ENCODE results near the gene USP35. TPM values are rescaled to one million over a fixed set of nuclear protein-coding genes. Genes with fewer than 3 reads are reported as not detected.
A peak's percentile ranks its signal among the peaks of the same experiment; 100 is the strongest.

Gene USP35
- total RNA-seq, 1 experiment from 2014 or later, result 5.6 TPM

DNA sequence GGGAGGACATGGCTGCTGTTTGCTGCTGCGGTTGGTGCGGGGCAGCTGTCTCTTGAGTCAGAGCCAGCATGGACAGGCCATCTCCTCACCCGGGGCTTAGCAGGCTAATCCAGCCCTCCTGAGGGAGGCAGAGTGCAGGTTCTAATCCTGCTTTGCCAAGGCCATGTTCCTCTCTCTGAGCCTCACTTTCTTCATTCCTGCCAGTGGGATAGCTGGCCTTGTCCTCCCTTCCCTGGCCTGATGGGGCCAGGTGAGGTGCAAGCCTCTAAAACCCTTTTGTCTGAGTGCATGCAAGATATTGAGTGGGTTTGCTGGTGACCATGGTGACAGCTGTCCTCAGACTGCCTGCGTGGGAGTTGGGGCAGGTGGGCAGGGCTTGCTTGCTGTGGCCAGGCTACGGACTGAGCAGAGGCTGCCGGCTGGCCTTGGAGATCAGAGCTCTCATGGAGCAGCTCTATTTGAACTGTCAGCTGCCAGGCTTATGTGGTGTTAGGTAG lies 3.6 kb downstream of the USP35 start:
- in situ Hi-C loops (cut with HindIII; ENCODE audit: low pct_unique_long_range_greater_than_20kb, low sequenced_read_pairs), result no loop called here

DNA sequence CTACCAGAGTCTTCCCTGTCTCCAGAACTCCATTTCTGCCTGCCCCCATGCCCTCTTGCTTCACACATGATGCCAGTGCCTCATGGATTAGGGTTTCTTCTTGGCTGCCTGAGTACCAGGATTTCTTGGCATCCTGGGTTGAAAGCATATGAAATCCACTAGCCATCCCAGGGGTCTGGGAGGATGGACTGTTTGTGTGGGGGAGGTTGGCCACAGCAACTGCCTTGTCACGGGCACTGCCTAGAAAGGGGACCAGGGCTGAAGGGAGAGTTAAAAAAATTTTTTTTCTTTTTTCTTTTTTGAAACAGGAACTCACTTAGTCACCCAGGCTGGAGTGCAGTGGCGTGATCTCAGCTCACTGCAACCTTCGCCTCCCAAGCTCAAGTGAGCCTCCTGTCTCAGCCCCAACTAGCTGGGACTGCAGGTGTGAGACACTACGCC lies 4.2 kb downstream of the USP35 start:
- in situ Hi-C loops (cut with HindIII; ENCODE audit: low pct_unique_long_range_greater_than_20kb, low sequenced_read_pairs), result no loop called here
- no peak for DNase-seq (ENCODE audit: low read depth, low spot score)

More for the DNA sequence above, 3.6 kb downstream of the USP35 start:
- DNase-seq (ENCODE audit: low read depth, low spot score), result no peak

DNA sequence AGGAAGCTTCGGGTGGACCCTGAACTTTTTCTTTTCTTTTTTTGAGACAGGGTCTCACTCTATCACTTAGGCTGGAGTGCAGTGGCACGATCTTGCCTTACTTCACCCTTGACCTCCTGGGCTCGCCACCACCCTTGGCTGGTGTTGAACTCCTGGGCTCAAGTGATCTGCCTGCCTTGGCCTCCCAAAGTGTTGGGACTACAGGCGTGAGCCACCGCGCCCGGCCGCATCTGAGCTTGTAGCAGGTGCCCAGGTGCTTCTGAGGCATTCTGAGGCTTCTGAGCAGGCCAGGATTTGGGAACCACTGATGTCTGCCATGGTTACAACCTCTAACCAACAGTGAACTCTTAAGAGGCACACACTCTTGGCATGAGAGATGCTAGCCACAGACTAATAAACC lies 5.1 kb downstream of the USP35 start:
- DNase-seq (ENCODE audit: low read depth, low spot score), result no peak
- in situ Hi-C loops (cut with HindIII; ENCODE audit: low pct_unique_long_range_greater_than_20kb, low sequenced_read_pairs), result no loop called here

DNA sequence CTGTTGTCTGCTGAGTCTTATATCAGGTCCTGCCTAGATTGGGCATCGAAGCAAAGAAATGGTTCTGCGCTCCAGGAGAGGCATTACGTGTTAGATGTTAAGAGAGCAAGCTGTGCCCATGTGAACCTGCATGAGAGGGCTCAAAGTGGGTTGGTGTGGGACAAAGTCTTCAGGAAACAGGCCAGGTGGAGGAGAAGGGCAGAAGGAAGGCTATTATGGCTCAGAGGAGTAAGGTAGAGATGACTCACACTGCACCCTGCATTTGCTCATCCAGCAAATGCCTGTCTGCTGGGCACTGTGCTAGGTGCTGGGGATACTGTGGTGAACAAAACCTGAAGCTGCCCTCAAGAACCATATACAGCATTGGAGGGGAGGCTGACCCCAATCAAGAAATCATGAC lies 5.8 kb downstream of the USP35 start:
- in situ Hi-C loops (cut with HindIII; ENCODE audit: low pct_unique_long_range_greater_than_20kb, low sequenced_read_pairs), result no loop called here
- DNase-seq (ENCODE audit: low read depth, low spot score), result no peak

DNA sequence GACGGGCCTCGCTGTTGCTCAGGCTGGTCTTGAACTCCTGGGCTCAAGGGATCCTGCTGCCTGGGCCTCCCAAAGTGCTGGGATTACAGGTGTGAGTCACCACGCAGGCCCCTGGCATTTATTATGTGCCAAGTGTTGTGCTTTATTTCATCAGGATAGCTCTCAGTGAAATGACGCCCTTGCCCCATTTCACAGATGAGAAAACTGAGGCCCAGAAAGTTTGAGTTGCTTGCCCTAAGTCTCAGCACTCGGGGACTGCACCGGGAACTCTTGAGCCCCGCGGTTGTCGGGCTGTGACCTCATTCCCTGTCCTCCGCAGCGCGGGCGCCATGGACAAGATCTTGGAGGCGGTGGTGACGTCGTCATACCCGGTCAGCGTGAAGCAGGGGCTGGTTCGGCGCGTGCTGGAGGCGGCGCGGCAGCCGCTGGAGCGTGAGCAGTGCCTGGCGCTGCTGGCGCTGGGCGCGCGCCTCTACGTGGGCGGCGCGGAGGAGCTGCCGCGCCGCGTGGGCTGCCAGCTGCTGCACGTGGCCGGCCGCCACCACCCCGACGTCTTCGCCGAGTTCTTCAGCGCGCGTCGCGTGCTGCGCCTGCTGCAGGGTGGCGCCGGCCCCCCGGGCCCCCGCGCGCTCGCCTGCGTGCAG lies 7.3 kb downstream of the USP35 start:
- in situ Hi-C loops (cut with HindIII; ENCODE audit: low pct_unique_long_range_greater_than_20kb, low sequenced_read_pairs), result no loop called here
- no peak for DNase-seq (ENCODE audit: low read depth, low spot score)

DNA sequence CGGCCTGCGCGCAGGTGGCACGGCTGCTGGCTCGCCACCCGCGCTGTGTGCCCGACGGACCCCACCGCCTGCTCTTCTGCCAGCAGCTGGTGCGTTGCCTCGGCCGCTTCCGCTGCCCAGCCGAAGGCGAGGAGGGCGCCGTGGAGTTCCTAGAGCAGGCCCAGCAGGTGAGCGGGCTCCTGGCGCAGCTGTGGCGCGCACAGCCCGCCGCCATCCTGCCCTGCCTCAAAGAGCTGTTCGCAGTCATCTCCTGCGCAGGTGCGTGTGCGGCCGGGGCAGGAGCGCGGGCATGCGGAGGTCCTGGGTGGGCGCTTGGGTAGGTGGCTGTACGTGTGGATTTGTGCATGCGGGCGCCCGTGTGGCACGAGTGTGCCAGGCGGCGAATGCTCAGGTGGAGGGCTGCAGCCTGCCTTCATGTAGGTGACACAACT lies 8.0 kb downstream of the USP35 start:
- no peak for DNase-seq (ENCODE audit: low read depth, low spot score)
- in situ Hi-C loops (cut with HindIII; ENCODE audit: low pct_unique_long_range_greater_than_20kb, low sequenced_read_pairs), result no loop called here

DNA sequence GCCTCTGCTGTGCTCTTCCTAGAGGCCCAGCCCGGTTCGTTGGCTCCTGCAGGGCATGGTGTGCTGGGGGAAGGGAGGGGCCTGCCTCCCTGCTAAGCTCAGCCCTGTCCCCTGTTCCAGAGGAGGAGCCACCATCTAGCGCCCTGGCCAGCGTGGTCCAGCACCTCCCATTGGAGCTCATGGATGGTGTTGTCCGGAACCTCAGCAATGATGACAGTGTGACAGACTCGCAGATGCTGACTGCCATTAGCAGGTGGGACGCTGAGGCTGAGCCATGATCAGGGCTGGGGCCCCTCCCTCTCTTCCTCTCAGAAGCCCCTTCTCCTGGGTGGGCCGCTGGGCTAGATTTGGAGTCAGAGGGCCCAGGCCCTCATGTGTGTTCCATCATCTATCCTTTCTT lies 9.1 kb downstream of the USP35 start:
- in situ Hi-C loops (cut with HindIII; ENCODE audit: low pct_unique_long_range_greater_than_20kb, low sequenced_read_pairs), result no loop called here
- DNase-seq (ENCODE audit: low read depth, low spot score), result no peak

DNA sequence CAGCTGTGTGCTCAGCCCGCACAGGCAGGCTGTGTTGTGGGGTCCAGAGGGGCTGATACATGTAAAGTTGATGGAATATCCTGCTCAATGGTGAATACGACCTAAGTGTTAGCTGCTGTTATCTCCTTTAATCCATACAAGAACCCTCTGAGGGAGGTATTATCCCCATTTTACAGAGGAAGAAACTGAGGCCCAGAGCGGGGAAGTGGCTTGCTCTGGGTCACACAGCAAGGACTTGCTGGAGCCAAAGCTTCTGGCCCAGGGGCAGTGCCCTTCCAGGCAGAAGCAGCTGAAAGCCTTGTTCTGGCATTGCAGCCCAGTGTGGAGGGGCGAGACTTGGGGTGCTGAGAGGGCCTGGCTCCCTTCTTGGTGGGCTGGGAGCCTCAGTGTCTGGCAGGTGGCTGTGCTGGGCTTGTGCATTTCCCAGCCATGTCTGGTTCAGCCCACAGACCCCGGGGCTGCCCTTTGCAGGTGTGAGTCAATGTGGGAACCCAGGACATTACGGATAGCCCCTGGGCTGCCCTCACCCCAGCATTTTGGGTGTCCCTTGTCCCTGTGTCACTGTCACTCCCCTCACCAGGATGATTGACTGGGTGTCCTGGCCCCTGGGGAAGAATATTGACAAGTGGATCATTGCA lies 10.4 kb downstream of the USP35 start:
- DNase-seq (ENCODE audit: low read depth, low spot score), result no peak
- in situ Hi-C loops (cut with HindIII; ENCODE audit: low pct_unique_long_range_greater_than_20kb, low sequenced_read_pairs), result no loop called here

DNA sequence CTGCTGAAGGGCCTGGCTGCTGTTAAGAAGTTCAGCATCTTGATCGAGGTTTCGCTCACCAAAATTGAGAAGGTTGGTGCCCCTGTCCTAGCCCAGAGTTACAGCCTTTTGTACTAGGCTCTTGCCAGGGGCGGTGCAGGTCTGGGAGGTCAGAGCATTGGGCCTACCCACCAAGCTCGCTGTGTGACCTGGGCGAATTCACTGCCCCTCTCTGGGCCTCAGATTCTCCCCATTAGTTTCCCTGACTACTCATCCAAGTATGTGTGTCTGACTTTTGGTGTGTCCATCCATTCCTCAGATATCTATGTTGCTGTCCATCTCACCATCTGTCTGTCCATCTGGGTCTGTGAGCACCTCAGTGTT lies 10.9 kb downstream of the USP35 start:
- DNase-seq (ENCODE audit: low read depth, low spot score), result no peak
- in situ Hi-C loops (cut with HindIII; ENCODE audit: low pct_unique_long_range_greater_than_20kb, low sequenced_read_pairs), result no loop called here

DNA sequence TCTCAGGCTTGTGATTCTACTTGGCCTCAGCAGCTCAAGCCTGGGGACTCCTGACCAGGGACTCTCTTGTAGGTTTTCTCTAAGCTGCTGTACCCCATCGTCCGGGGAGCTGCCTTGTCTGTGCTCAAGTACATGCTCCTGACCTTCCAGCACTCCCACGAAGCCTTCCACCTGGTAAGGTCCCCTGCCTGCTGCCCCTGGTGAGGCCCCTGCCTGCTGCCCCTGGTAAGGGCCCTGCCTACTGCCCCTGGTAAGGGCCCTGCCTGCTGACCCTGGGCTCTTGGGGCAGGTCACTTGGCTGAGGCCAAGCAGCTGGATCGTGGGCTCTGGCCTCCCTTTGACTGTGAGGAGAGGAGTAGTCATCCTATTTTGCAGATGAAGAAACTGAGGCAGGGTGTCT lies 11.3 kb downstream of the USP35 start:
- no peak for DNase-seq (ENCODE audit: low read depth, low spot score)
- in situ Hi-C loops (cut with HindIII; ENCODE audit: low pct_unique_long_range_greater_than_20kb, low sequenced_read_pairs), result no loop called here

DNA sequence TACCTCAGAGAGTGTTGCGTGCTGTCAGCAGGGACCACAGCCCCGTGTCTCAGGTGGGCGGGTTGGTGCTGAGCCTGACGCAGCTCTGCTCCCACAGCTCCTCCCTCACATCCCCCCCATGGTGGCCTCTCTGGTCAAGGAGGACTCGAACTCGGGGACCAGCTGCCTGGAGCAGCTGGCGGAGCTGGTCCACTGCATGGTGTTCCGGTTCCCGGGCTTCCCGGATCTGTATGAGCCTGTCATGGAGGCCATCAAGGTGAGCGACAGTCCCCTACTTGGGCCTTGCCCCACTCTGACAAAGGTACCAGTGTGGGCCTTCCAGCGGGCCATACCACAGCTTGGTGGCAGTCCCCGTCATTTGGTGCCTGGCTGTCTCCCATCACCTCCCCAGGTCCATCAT lies 11.8 kb downstream of the USP35 start:
- in situ Hi-C loops (cut with HindIII; ENCODE audit: low pct_unique_long_range_greater_than_20kb, low sequenced_read_pairs), result no loop called here
- DNase-seq (ENCODE audit: low read depth, low spot score), result no peak

DNA sequence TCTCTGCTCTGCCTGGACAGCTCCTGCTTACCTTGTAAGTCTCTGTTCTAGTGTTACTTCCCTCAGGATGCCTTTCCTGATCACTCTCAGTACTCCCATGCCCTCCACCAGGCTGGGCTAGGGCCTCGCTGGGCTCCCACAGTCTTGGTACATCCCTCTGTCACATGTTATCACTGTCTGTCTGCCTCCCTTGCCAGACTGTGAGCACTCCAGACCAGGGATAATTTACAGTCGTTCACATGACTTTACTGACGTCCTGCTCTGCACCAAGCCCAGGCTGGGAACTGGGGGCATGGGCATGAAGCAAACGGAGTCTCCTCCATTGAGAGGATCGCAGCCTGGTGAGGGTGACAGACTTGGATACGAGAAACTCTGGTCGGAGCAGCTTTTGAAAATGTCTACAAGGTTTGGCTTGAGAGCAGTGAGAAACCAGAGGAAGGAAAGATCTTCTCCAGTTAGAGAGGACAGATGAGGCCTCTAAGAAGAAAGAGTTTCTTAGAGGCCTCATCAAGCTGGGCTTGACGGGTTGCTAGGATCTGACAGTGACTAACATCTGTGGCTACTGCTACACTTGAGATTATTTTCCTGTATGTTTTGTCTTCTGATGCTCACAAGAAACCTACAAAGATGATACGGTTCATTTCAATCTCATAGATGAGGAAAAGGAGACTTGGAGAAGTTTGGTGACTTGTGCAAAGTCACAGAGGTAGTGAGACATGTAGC lies 12.5 kb downstream of the USP35 start:
- in situ Hi-C loops (cut with HindIII; ENCODE audit: low pct_unique_long_range_greater_than_20kb, low sequenced_read_pairs), result no loop called here
- DNase-seq (ENCODE audit: low read depth, low spot score), result peak; percentile 51

DNA sequence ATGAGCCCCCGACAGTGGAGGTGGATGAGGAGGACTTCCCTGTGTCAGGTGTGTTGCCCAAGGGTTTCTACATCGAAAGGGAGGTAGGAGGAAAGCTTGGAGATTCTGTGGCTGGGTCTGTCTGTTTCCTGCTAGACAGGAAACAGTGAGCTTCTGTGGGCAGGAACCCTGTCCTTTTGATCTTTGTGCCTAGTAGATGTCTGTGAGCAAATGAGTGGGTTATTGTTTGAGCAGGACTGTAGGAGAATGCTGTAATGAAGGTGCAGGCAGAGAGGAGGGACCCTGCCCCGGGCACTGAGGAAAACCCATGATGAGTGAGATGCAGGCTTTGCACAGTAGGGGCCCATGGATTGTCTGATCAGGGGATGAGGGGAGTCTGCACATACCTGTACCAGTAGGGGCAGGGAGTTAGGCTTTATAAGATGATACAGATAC lies 14.0 kb downstream of the USP35 start:
- DNase-seq (ENCODE audit: low read depth, low spot score), result peak; percentile 29
- in situ Hi-C loops (cut with HindIII; ENCODE audit: low pct_unique_long_range_greater_than_20kb, low sequenced_read_pairs), result no loop called here

DNA sequence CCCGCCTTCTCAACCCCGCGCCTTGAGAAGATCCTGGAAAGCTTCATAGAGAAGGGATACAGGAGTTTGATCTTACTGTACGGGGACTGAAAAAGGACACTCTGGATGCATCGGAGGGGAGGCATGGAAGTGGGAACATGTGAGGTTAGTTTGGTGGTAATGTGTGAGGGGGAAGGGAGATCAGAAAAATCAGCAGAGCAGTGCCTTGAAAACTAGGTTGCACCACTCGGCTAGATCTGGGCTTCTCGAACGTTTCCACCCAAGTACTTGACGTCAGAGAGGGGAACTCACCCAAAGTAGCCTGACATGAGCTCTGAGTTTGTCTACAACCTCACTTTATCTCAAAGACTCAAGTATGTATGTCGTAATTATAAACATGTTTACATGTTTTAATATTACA lies 14.5 kb downstream of the USP35 start:
- in situ Hi-C loops (cut with HindIII; ENCODE audit: low pct_unique_long_range_greater_than_20kb, low sequenced_read_pairs), result no loop called here
- DNase-seq (ENCODE audit: low read depth, low spot score), result no peak

DNA sequence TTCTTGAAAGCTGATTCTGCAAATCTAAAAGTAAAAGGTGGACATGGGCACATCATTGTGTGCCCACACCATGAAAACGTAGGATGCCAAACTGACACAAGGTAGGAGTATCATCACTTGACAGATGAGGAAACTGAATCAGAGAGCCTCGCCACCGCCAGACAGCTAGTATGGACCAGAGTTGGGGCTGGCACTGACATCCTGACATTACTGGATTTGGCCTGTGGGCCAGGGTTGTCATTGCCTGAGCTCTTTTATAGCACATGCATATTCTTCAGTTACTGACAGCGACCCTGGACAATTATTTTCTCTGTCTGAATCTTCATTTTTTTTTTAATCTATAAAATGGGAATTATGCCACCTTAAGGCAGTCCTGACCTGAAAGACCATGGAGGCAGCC lies 16.5 kb downstream of the USP35 start:
- in situ Hi-C loops (cut with HindIII; ENCODE audit: low pct_unique_long_range_greater_than_20kb, low sequenced_read_pairs), result no loop called here
- DNase-seq (ENCODE audit: low read depth, low spot score), result no peak

DNA sequence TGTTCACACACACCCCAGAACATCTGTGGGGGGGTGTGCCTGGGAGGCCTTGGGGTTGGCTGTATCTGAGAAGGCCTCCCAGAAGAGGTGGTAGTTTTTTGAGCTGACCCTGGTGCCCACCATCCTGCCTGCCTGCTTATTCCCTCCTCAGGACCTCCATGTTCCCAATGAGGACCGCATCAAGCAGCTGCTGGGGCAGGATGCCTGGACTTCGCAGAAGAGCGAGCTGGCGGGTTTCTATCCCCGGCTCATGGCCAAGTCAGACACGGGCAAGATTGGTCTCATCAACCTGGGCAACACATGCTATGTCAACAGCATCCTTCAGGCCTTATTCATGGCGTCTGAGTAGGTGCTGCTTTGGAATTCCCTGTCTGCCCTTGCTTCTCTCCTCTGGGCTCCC lies 17.0 kb downstream of the USP35 start:
- DNase-seq (ENCODE audit: low read depth, low spot score), result no peak
- in situ Hi-C loops (cut with HindIII; ENCODE audit: low pct_unique_long_range_greater_than_20kb, low sequenced_read_pairs), result no loop called here

DNA sequence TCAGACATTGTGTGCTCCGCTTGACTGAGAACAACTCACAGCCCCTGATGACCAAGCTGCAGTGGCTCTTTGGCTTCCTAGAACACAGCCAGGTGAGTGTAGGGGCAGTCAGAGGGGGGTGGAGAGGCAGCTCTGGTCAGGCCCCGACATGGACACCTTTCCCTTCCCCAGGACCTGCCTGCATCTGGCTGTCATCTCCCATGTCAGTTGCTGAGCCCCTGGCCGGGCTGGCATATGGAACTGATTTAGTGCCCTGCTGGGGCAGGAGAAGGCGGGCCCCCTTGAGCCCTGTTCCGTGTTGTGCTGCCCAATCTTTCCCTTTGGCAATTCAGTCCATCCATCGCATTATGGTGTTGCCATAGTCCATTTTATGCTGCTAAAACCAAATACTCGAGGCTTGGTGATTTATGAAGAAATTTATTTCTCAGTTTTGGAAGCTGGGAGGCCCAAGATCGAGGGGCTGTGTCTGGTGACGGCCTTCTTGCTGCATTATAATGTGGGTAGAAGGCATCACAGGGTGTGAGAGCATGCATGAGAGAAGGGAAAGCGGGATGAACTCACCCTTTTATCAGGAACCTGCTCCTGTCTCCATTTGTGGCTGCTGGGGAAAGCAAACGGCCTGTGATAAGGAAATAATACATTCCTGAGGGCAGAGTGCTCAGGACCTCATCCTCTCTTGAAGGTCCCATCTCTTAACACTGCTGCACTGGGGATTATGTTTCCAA lies 19.0 kb downstream of the USP35 start:
- in situ Hi-C loops (cut with HindIII; ENCODE audit: low pct_unique_long_range_greater_than_20kb, low sequenced_read_pairs), result no loop called here
- no peak for DNase-seq (ENCODE audit: low read depth, low spot score)
